Measurements from ENCODE around the gene ZSWIM1. TPM values are rescaled to one million over a fixed set of nuclear protein-coding genes. Genes with fewer than 3 reads are reported as not detected.
A peak's percentile ranks its signal among the peaks of the same experiment; 100 is the strongest.

The ZSWIM1 gene
- total RNA-seq: 10 to 100 TPM; 11.3 to 12.6 (median 12.4) TPM
- long read RNA-seq, donor 1, partial matches to known transcripts: 1 of 1 reads
- long read RNA-seq, donor 1, other reads (novel, unspliced or antisense): 0 of 1 reads
- long read RNA-seq, donor 2: 0 reads

DNA sequence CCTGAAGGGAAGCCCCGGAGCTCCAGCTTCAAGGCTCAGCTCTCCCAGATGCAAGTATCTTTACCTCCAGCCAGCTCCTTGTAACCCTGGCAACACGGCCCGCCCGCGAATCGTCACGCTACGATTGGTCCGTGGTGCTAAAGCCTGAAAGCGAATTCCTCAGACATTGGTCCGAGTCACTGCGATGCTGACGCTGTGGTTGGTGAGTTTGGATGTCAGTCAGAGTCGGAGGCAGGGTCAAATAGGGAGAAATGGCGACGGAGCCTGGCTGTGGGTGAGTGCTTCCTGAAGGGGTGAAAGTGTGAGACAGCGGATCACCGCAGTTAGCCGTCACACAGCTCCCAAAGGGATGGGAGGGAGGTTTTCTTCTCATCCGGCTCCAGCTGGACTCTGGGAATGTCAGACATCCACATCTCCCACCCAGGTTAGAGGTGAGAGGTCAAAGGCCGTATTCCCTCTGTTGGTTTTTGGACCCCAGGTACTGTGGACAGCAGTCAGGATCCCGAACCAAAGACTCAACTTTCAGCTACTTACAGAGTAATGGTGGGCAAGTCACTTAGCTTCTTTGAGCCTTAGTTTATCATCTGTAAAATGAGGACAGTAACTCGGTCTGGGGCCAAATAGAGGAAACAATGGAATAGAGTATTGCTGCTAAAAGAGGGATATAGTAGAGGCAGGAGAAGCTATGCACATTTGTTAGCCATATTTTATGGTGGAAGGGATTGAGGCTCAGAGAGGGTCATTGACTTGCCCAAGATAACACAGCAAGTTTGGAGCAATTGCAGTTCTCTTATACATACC lies at the start of gene ZSWIM1:
Gene ZSWIM1, plus strand, starts transcription at position 240 of the 801 bp plus-strand sequence. CDS start 1,366 bp downstream, outside the sequence.
- intact Hi-C loops (cut with DNase I, micrococcal nuclease): no loop called here
- H3K36me3 ChIP-seq (ENCODE audit: low read depth): no peaks in the 10 kb centered on the region
- DNase-seq (peak; percentile 99 to 100 (median 100)), ATAC-seq (peak; percentile 99)
- H3K9me3 ChIP-seq: no peaks in the 10 kb centered on the region
- H3K4me1 ChIP-seq (ENCODE audit: low read depth): peaks cover 6% of the 10 kb centered on the region
- peak within 1 kb of the TSS; percentile 23 for H3K4me3 ChIP-seq
- TF ChIP-seq, protein P1, sequence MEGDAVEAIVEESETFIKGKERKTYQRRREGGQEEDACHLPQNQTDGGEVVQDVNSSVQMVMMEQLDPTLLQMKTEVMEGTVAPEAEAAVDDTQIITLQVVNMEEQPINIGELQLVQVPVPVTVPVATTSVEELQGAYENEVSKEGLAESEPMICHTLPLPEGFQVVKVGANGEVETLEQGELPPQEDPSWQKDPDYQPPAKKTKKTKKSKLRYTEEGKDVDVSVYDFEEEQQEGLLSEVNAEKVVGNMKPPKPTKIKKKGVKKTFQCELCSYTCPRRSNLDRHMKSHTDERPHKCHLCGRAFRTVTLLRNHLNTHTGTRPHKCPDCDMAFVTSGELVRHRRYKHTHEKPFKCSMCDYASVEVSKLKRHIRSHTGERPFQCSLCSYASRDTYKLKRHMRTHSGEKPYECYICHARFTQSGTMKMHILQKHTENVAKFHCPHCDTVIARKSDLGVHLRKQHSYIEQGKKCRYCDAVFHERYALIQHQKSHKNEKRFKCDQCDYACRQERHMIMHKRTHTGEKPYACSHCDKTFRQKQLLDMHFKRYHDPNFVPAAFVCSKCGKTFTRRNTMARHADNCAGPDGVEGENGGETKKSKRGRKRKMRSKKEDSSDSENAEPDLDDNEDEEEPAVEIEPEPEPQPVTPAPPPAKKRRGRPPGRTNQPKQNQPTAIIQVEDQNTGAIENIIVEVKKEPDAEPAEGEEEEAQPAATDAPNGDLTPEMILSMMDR (IDR thresholded peaks at IDR 0.05): no peak

DNA sequence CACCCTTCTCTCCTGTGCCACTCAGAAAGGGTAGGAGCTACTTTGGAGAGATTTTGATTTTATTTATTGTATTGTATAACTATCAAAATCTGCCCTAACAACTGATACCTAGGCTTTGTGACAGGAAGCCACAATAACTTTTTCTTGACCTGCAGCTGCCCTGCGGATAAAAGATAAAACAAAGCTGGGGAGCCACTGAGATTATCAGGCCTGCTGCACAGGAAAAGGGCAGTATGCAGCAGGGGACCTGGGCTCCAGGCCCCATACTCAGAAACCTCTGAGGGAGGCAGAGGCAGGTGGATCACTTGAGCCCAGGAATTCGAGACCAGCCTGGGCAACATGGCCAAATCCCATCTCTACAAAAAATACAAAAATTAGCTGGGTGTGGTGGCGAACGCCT lies 48.4 kb upstream of the ZSWIM1 start:
- Histone ChIP-seq H3K4me1 (ENCODE audit: low read depth) (peaks cover 15% of the 10 kb centered on the region), H3K4me3 (no peak overlapping the region), H3K36me3 (ENCODE audit: low read depth) (no peaks in the 10 kb centered on the region), H3K9me3 (no peaks in the 10 kb centered on the region)
- ATAC-seq (no peak), DNase-seq (no peak)
- TF ChIP-seq, protein P1 (IDR thresholded peaks at IDR 0.05): no peak
- intact Hi-C loops (cut with DNase I, micrococcal nuclease): no loop called here

DNA sequence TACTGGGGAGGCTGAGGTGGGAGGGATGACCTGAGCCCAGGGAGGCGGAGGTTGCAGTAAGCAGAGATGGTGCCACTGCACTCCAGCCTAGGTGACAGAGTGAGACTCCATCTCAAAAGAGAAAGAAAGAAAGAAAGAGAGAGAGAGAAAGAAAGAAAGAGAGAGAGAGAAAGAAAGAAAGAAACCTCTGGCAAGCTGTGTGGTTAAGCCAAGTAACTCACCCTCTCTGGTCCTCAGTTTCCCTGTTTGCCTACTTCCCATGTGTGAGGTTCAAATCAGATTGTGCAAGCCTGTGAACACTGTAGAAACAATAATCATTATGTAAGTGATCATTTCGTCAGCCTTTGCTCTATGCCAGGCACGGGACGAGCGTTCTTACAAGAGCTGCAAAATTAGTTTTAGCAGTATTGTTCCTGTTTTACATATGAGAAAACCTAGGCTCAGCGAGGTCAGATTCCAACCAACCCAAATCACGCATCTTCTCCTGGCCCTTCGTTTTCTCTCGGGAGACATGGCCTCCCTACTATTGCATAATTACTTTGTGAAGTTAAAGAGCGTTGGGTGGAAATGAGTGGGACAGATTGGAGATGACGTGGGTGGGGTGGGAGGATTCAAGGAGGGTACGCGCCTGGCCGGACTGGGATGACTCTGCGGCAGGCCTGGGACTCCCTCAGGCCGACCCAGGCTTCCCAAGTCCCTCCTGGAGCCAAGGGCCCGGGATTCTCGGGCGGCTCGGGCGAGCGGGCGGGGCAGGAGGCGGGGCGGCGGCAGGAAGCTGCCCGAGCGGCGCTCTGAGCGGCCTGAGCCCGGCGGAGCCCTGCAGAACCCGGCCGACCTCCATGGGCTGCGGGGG lies 47.8 kb upstream of the ZSWIM1 start, which contains the start of gene SNX21:
Gene SNX21, plus strand, starts transcription at position 770 of the 853 bp plus-strand sequence. CDS start 121 bp downstream, outside the sequence.
- TF ChIP-seq, protein P1 (IDR thresholded peaks at IDR 0.05): no peak
- Histone ChIP-seq H3K9me3 (no peaks in the 10 kb centered on the region), H3K4me3 (peak within 1 kb of the TSS; percentile 36), H3K36me3 (ENCODE audit: low read depth) (no peaks in the 10 kb centered on the region), H3K4me1 (ENCODE audit: low read depth) (peaks cover 15% of the 10 kb centered on the region)
- DNase-seq (peak; percentile 76 to 87 (median 86)), ATAC-seq (peak; percentile 92)
- intact Hi-C loops (cut with DNase I, micrococcal nuclease): no loop called here

DNA sequence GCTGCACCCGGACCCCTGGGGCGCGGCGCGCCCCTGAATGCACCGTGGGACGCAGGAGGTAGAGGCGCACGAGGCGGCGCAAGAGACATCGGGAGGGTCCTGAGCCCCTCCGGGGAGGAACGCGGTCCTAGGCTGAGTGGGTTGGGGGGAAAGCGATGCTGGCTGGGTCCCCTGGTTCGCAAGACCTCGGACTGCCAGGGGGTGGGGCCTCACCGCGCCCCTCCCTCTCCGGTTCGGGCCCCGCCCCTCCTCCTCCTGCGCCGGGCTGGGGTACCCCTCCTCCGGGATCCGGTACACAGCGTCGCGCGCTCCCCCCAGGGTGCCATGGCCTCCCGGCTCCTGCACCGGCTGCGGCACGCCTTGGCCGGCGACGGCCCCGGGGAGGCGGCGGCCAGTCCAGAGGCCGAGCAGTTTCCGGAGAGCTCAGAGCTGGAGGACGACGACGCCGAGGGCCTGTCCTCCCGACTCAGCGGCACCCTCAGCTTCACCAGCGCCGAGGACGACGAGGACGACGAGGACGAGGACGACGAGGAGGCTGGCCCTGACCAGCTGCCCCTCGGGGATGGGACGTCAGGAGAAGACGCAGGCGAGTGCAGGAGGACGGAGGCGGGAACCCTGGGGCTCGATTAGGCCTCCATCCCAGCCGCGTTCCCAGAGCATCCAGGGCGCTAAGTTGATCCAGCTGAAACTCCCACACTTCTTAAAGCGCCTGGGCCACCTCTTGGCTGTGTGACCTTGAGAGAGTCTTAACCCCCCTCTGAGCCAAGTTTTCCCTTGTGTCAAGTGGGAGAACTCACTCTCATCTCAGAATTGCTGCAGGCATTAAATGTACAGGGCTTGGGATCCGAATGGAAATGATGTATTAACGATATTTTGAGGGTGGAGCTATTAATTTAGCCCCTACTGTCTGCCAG lies 46.9 kb upstream of the ZSWIM1 start:
- Histone ChIP-seq H3K4me1 (ENCODE audit: low read depth) (peaks cover 15% of the 10 kb centered on the region), H3K36me3 (ENCODE audit: low read depth) (no peaks in the 10 kb centered on the region), H3K9me3 (no peaks in the 10 kb centered on the region), H3K4me3 (peak overlapping the region; percentile 36)
- DNase-seq (peak; percentile 73 to 83 (median 77)), ATAC-seq (peak; percentile 86)
- intact Hi-C loops (cut with DNase I, micrococcal nuclease): no loop called here
- TF ChIP-seq, protein P1 (IDR thresholded peaks at IDR 0.05): no peak

DNA sequence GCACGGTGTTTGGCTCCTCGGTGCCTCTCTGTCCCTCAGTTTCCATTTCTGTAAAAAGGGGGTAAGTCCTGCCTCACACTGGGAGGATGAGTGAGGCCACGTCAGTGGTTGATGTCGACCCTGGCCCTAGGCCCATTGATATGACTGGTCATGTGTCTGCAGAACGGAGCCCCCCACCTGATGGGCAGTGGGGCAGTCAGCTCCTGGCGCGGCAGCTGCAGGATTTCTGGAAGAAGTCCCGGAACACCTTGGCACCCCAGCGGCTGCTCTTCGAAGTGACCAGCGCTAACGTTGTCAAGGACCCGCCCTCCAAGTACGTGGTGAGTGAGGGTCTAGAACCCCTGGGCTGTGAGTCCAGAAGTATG lies 46.2 kb upstream of the ZSWIM1 start:
- DNase-seq (peak in 2 of 3 donors; percentile 19 to 59), ATAC-seq (no peak)
- H3K4me1 ChIP-seq (ENCODE audit: low read depth): peaks cover 15% of the 10 kb centered on the region
- TF ChIP-seq, protein P1 (IDR thresholded peaks at IDR 0.05): no peak
- H3K4me3 ChIP-seq: no peak overlapping the region
- H3K36me3 ChIP-seq (ENCODE audit: low read depth): no peaks in the 10 kb centered on the region
- no peaks in the 10 kb centered on the region for H3K9me3 ChIP-seq
- intact Hi-C loops (cut with DNase I, micrococcal nuclease): no loop called here
